GM21786 (cell line): ENCODE results near the gene DIDO1.
A peak's percentile ranks its signal among the peaks of the same experiment; 100 is the strongest.

Source experiments
- ATAC-seq: cut with Tn5 transposase; IDR thresholded peaks from one replicate; pipeline ENCODE4 v1.9.1; 2021; ENCODE audit not compliant: unreplicated experiment

Gene DIDO1

DNA sequence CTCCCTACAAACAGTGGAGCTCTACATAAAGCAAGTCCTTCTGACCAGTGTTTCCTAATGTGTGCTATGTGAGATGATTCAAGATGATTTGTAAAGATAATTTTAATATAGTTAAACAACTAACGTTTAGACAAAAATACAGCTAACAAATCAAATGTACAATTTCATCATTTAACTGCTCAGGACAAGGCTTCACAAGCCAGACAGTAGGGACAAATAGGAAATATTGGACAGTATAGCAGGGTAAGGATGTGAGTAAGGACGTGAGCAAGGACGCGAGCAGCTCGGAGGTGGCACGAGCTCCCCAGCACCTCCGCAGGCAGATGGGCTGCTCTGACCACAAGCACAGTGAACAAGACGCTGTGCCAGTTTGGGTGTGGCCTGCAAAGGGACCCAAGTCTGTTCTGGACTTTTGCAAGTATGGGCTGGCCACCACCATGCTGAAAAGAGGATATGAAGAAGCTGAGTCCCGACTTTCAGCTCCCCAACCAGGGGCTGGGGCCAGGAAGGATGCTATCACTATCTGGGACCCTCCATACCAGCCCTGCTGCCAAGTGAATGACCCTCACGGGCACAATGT, 14.5 kb downstream of the DIDO1 start:
- no peak for ATAC-seq

DNA sequence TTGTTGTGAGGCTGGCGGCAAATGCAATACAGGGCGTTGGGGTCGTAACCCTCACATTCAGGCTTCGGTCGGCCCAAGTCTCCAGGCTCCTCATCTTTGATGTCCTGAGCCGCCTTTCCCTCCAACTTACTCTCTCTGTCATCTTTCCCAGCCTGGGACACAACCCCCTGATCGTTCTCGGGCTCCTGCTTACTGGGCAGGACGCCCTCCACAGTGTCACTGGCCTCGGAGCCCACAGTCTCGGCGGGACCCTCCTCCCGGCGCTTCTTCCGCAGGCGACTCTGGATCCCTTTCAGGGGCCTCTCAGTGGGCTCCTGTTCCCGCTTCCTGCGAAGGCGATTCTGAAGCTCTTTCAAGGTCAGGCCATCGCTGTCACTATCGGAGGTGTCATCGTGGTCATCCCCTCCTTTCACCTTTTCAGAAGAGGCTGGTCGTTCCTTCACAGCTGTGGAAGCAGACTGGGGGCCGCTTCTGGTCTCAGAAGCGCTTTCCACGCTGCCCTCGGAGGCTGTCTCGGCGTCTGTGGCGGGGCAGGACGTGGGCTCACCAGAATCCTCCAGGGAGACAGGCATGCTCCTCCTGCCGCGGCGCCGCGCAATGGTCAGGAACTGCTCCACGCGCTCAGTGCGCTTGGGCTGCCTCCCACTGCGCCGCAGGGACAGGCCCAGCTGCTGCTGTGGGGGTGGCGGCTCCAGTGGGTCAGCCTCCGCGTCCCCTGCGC, 15.4 kb downstream of the DIDO1 start:
- ATAC-seq: no peak

DNA sequence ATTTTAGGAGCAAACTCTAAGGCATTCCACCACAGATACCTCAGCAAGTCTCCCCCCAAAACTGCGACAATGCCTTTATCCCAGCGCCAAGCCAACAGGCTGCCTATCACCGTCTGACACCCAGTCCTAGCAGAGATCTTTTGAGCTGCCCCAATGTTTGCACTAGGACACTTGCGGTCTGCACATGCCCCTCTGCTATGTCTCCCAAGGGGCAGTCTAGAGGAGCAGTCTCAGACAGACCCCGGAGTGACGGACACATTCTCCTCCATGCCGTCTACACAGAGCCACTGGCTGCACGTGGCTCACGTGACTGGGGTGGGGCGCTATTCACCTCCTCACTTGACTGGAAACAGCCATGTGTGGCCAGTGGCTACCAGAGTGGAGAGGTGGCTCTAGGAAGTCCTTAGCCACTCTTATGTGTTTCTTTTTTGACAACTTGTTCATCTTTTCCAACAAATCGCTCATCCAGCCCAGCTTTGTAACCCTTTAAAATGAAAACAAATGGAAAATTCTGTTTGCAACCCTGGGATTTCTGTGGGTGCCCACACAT, 16.0 kb downstream of the DIDO1 start:
- no peak for ATAC-seq

DNA sequence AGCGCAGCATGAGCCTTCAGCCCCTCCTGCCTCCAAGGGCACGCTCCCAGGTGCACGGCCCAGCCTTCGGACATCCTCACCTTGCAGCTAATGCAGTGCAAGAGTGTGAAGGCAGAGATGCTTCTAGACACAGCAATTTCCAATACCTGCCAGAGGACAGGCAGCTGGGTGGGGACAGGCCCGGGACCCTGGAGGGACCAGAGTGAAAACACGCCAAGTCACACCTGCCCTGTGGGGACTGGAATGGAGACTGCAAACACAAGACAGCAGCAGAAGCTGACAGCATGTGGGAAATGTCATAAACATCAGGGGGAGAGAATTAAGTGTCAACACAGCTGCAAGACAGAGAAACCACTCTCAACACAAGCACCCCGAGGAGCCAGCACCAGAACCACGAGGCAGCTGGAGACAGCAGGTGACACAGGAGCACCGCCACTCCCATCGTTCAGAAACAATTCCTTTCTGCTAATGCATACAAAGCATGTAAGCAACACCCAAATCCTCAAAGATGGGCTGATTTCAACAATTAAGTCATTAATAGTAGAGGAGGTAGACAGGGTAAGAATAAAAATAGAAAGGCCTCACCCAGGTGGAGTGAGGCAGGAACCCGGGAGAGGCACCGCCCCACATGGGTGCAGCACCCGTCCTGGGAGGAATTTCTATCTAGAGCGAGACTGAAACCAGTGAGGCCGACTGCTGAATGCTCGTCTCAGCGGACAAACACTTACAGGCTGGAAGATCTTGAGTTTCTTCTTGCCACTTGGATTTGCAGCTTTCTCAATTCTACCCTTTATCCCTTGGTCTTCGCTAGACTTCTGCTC, 17.1 kb downstream of the DIDO1 start:
- no peak for ATAC-seq

DNA sequence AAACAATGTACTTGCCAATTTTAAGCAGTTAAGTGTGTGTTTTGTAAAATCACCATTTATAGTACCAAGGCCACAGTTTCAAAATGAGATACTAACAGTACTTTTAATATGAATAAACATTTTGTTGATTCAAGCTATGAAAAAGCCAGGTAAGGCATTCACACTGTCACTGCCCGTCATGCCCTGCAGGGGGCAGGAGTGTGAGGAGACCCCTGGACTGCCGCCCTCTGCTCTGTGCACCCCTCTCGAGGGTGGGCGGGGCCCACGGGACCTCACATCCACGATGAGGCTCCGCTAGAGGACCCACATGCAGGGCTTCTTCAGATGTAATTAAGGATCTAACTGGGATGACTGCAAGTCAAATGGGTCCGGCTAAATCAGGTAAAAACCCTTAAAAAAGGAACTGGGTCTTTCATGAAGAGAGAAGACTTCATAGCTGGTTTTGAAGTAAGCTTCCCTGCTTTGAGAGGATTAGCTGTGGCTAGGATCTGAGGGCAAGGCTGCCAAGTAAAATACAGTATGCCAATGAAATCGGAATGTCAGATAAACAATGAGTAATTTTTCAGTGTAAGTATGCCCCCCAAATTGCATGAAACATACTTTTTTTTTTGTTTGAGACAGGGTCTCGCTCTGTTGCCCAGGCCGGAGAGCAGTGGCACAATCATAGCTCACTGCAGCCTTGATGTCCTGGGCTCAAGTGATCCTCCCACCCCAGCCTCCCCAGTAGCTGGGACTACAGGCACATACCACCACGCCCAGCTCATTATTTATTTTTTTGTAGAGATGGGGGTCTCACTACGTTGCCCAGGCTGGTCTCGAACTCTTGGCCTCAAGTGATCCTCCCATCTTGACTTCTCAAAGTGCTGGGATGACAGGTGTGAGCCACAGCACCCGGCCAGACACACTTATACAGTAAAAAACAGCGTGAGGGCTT, 18.7 kb downstream of the DIDO1 start:
- ATAC-seq: no peak

DNA sequence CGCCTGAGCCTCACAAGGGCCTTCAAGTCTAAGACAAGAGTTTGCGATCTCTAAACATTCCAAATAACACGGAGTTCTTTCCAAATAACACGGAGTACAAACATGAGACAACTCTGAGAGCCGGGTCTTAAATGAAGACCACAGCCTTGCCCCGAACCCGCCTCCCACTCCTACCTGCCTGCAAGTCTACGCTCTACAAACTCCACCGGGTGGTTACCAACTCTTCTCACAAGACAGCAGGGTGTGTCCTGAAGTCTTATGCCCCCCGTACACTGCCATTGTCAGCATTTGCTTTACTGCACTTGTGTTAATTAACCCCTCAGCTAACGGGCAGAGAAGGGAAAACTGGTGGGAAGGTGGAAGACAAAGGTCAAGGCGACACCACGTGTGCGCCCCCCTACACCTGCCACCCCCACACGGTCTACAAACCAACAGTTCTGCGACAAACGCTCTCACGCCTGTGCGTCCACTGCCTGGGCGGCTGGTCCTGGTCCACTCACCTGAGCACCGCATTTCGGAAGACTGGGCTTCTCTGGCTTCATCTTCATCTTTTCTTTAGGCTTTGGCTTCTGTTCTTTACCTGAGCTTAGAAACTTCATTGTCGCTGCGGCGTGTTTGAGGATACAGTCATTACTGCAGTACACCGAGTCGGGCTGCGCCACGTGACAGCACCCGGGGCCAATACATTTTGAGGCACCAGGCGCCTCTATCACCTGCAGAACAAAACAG, 19.5 kb downstream of the DIDO1 start:
- no peak for ATAC-seq

DNA sequence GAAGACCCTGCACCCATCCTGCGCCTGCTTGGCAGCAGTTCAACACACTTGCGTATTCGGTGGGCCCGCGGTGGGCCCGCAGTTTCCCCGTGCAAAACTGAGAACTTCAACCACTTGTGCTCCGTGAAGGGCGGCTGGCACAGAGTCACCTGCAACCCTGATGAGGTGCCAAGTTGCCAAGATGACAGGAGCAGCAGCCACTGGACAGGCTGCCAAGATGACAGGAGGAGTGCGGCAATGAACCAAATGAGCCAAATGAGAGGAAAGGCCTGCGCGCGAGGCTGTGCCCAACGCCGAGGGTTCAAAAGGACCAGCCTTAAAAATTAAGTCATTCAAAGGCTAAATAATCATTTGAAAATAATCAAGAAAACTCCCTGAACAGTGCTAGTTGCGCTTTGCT, 20.1 kb downstream of the DIDO1 start:
- ATAC-seq: no peak

DNA sequence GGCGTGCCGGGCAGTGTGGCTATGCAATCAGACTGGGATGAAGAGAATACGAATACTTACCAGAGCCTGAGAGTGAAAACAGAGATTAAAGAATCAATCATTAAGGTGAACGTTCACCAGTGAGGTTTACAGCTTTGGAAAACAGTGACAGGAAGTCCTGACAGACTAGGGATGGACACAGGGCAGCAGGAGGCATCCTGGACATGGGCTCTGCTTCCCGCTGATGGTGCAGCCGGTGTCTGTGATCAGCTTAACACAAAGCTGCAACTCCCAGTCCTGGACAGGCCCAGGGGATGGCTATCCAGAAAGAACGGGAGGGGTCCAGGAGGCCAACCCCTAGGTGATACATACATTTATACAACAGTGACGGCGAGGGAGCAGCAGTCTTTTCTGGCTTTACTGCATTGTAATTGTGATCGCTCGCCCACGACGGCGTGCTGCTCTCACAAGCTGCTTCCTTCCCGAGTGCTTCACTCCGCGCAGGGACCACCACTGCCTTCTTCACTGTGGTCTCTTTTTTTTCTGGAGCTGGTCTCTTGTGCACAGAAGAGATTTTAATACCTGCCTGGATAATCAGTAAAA, 20.7 kb downstream of the DIDO1 start:
- ATAC-seq: no peak

DNA sequence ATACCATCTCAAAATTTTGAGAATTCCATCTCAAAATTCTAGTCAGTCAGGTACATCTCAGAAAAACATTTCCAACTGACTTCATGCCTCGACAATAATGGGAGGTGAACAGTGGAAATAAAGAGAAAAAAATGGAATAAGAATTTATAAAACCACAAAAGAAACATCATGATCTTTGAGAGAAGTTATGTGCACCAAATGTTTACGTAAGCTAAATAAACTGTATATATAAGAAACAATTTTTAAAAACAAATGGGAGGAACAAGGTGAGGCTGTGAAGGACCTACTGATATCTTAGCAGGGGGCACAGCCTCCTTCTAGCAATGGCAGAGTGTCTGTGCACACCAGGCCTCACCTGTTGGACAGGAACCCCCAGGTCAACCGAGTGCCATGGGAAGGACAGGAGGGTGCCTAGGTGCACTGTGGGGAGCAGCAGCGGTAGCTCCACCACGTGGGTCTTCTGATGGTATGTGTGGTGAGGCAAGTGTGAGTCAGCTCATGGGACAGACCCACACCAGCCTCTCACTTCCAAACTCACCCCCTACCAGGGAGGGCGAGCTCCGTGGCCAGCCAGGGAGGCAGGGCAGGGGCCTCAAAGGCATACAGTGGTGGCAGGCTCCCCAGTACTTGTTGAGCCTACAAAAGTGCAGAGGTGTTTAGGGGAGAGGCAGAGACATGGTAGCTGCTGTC, 23.2 kb downstream of the DIDO1 start:
- no peak for ATAC-seq

DNA sequence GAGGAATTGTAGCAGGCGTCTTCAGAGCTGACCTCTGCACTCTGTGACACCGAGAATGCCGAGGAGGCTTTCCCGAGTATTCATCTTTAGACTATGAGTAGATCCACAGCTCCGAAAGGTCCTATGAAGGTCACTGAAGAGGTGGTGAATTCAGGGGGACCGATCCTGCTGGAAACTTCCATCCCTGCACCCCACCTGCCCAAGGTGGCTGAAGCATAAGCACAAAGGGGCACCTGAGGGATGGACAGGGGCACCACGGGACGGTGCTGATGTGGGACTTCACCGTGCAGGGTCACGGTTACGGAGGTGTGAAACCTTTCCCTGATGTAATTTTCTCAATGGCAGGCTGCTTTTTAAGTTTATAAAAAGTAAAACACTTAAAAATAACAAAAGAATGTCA, 24.4 kb downstream of the DIDO1 start:
- no peak for ATAC-seq

DNA sequence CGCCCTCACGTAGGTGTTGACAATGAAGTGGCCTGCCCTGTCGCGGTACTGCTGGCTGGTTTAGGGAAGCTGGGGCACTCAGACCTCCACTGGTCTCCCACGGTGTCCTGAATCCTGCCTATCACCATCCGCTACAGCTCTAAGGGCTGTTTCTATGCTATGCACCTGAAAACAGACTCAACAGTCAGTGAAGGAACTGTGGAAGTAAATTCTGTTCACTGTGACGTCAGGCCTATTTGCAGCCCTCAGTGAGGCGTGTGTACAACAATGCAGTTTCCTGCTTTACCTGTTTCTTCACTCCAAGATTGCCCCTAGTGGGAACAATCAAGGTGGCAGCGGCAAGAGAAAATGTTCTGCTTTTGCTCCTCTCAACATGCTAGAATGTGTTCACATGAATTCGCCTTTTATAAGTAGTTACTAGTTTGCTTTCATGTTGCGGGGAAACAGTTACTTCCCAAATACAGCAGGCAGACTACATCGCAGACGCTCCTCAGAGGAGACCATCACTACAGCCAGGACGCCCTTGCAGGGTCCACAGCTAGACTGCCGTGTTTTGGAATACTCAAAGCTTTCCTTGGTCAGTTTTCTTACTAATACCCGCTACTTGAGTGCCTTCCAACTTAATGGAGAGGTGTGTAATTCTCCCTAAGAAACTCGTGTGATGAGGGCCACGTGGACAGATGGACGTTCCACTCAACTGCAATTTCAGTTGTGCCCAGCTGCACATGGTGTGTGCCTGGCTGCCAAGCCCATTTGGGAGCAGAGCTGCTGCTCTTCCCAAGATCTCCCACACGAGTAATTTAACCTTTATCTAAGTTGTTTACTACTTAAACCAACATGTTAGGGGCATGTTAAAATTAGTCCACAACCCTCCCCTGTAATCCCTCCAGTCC, 25.4 kb downstream of the DIDO1 start:
- no peak for ATAC-seq

DNA sequence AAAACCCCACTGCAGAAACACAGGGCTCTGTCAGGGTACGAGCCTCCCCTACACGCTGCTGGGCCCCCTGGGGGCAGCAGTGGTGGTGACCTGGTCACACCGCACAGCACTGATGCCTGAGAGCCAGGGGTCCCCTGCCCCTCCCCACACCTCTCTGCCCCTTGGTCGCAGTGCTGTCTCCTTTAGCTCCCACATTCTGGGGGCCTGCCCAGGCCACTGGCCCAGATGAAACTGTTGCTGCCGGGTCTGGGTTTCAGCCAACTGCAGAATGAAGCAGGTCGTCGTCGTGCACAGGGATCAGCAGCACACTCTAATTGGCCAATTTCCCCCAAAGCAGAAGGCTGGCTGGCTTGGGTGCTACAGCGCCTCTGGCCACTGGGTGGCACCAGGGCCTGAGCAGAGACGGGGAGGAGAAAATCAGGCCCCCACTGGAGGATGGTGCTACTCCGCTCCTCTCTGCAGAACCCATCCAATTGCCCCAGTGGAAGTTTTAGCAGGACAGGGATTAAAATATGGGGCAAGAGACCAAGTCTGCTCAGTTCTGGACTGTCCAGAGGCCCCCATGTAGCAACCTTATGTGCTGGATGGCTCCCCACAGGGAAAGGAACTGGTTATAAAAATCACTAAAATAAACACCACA, 26.1 kb downstream of the DIDO1 start:
- ATAC-seq: peak; percentile 76

DNA sequence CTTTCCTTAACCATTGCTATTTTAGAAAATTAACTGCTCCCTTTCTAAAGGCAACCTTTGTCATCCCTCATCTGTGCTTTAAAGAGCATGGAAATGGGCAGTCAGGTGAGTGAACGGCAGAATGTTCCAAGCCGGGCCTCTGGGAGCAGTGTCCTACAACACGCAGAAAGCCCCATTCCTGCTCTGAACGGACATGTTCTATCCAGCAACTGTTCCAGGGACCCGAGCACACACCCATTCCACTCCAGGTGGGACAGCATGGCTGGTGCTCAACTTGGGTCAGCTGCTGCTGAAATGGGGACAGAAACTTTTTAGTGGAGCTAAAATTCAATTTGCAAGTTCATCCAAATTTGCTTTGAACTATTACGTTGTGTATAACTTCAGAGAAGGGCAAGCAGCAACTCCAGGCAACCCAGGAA, 26.7 kb downstream of the DIDO1 start:
- no peak for ATAC-seq

DNA sequence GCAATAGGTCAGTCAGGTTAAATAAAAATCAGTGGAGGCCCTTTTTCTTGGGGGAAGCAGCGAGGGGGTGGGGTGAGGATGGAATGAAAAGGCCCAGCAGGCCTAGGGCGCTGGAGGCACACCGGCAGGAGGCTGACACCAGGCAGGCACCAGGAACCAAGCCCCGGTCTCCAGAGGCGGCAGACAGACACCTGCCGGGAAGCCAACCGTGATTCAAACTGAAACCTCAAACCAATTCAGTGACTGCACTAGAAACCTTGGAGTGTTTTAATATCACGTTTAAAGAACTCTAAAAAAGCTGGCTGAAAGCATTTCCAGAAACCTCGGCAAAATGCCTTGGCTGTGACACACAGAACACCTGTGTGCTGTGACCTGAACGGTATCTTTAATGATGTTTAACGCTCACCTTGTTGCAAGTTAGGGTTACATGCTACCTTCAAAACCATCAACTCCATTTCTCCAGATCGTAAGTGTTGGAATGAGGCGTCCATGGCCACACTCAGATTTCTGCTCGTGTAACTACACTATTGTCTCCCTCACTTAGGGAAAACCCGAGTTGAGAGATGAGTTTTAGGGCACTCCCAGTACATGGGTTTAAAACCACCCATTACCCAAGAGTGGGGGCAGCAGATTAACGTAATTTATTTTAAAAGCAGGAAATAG, 27.2 kb downstream of the DIDO1 start:
- ATAC-seq: no peak

DNA sequence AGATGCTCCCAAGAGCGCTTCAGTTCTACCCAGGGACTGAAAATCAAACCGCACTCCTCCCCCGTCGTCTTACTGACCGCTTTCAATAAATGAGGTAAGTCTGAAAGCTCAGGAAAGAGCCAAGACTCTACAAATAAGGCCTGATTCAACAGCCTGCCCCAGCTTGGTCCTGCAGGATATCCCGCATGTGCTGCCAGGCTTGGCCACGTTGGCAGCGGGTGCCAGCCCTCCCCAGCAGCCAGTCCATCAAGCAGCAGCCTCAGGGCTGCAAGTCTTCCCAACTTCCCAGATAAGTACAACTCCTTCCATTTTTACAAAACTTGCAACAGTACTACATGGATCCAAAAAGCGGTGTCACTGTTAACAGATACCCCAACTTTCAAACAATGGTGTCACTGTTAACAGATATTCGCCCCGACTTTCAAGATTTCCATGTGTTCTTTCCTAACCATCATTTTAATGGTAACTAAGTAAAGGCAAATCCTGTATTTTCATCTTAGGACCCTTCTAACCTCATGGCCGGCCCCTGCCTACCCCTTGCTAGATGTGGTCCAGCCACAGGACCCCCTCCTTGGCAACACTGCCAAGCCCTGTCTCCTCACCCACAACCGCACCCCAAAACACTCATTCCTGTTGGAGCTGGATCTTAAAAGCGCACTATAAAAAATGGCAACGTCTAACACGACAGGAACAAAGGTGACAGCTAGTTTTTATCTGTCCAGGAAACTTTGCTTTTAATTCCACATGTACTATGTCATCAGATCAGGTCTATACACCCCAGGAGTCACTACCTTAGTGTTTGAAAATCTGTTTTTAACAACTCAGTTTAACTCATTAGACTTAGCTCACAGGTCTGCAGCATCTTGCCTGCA, 28.0 kb downstream of the DIDO1 start:
- no peak for ATAC-seq

DNA sequence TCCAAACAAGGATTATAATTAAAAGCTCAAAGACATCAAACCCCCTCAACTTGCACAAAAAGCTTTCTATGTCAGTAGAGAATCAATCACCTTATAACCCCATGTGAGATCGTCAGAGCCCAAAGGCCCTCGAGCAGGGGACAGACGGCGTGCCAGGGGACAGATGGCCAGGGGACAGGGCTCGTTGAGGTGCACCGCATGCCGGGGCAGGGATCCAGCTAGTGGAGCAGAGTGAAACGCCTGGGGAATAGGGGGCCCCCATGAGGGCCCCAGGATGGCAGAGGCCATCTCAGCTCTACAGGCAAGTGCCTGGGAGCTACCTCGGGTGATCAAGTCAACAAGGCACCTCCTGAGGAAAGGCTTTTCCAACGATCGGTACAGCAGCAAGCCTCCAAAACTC, 28.6 kb downstream of the DIDO1 start:
- no peak for ATAC-seq
